ENCODE measurements around the gene ST6GAL2. TPM values are rescaled to one million over a fixed set of nuclear protein-coding genes. Genes with fewer than 3 reads are reported as not detected.

The ST6GAL2 gene
- total and polyA plus RNA-seq, 2 experiments from 2014 or later: 13.4 to 25.7 TPM

DNA sequence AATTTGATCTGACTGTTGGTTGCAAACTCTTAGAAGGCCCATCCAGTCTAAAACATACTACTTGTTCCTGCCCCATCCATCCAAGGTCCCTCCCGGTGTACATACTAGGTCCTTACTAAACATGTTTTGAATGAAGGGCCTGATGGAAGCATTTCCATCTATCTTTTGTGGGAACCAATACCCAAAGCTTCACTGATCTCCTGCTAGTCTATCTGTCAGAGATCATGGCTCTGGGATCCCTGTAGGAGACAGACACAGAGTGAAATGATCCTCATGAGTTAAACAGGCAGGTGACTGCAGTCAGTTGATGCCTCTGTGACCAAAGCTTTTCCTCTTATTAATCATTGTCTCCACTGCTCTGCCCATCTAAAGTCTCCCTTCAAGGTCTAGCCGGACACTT lies 115.0 kb downstream of the ST6GAL2 start:
- DNase-seq (ENCODE audit: low spot score) (no peak), ATAC-seq (no peak)
- Mint-ChIP-seq H3K9me3 (peaks cover 7% of the 10 kb centered on the region), H3K27me3 (ENCODE audit: insufficient read depth, low read depth, poor library complexity) (no peaks in the 10 kb centered on the region), H3K4me1 (peaks cover 8% of the 10 kb centered on the region), H3K4me3 (no peak overlapping the region), H3K27ac (no peak overlapping the region), H3K36me3 (ENCODE audit: low read depth) (peaks cover under 1% of the 10 kb centered on the region; the same call in 1 of the 3 replicates)
- H3K9me2 ChIP-seq (ENCODE audit: insufficient read depth): peaks cover 14% of the 10 kb centered on the region; the same call in 1 of the 2 replicates
- H3K4me1 ChIP-seq (ENCODE audit: insufficient read depth): peaks cover 16% of the 10 kb centered on the region
- no peak overlapping the region for H3K4me3 ChIP-seq
- no peaks in the 10 kb centered on the region for H3K36me3 ChIP-seq (ENCODE audit: insufficient read depth)
- H4K20me1 ChIP-seq (replicated peaks; ENCODE audit: insufficient read depth): no peaks in the 10 kb centered on the region
- H3K27me3 ChIP-seq (ENCODE audit: insufficient read depth): no peaks in the 10 kb centered on the region
- H3K79me2 ChIP-seq (replicated peaks; ENCODE audit: insufficient read depth): no peaks in the 10 kb centered on the region
- TF ChIP-seq JUNB (IDR thresholded peaks at IDR 0.05; ENCODE audit: unreplicated experiment): no peak
- H3K4me2 ChIP-seq: no peak overlapping the region
- H2AFZ ChIP-seq: no peak overlapping the region
- no peak overlapping the region for H3K27ac ChIP-seq (ENCODE audit: low read depth)
- no peaks in the 10 kb centered on the region for H3F3A ChIP-seq (replicated peaks; ENCODE audit: low read depth)

DNA sequence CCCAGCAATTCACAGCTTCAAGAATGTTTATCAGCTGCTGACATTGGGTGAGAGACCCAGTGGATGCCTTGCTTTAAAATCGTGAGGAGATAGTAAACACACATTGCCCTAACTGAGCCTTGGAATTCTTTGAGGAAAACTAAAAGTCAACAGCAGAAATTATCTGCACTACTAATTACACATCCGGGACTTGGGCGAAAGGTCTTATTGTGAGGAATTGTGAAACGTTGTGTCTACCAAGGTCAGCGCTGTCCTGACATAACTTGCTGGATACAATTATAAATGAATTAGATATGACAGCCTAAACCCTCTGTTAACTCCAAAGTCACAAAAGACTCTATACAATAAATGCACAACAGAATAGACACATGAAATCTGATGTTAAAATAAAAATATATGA lies 121.4 kb downstream of the ST6GAL2 start:
- peaks cover 24% of the 10 kb centered on the region for H3K4me1 Mint-ChIP-seq
- H3K4me3 Mint-ChIP-seq: no peak overlapping the region
- Histone ChIP-seq H2AFZ (peak overlapping the region; percentile 59; the same call in 1 of the 2 replicates), H3K4me2 (no peak overlapping the region), H3F3A (replicated peaks; ENCODE audit: low read depth) (0 out of 2 replicates have a peak, but pooled peaks cover 6% of the 10 kb centered on the region), H3K4me3 (no peak overlapping the region), H3K27me3 (ENCODE audit: insufficient read depth) (no peaks in the 10 kb centered on the region), H3K79me2 (replicated peaks; ENCODE audit: insufficient read depth) (no peaks in the 10 kb centered on the region), H3K36me3 (ENCODE audit: insufficient read depth) (no peaks in the 10 kb centered on the region; the same call in 1 of the 2 replicates), H3K9me2 (ENCODE audit: insufficient read depth) (peaks cover 11% of the 10 kb centered on the region; the same call in 1 of the 2 replicates), H3K27ac (ENCODE audit: low read depth) (no peak overlapping the region), H3K4me1 (ENCODE audit: insufficient read depth) (peaks cover 21% of the 10 kb centered on the region), H4K20me1 (replicated peaks; ENCODE audit: insufficient read depth) (no peaks in the 10 kb centered on the region)
- DNase-seq (ENCODE audit: low spot score) (no peak), ATAC-seq (no peak)
- no peak overlapping the region for H3K27ac Mint-ChIP-seq
- peaks cover 2% of the 10 kb centered on the region for H3K27me3 Mint-ChIP-seq (ENCODE audit: insufficient read depth, low read depth, poor library complexity)
- peaks cover 8% of the 10 kb centered on the region; the same call in 1 of the 3 replicates for H3K36me3 Mint-ChIP-seq (ENCODE audit: low read depth)
- peaks cover 19% of the 10 kb centered on the region for H3K9me3 Mint-ChIP-seq
- TF ChIP-seq POLR2AphosphoS5 (IDR thresholded peaks at IDR 0.05; ENCODE audit: low read depth) (no peak), EZH2 (IDR thresholded peaks at IDR 0.05; ENCODE audit: low read depth, unreplicated experiment) (no peak), ZNF331 (CRISPR knock-in tag; IDR thresholded peaks at IDR 0.05; ENCODE audit: low read depth) (no peak), CREB1 (CRISPR knock-in tag; IDR thresholded peaks at IDR 0.05; ENCODE audit: low read depth) (no peak), STAT1 (IDR thresholded peaks at IDR 0.05; ENCODE audit: unreplicated experiment) (no peak), ZNF114 (CRISPR knock-in tag; IDR thresholded peaks at IDR 0.05) (no peak), EZH2phosphoT487 (IDR thresholded peaks at IDR 0.05; ENCODE audit: unreplicated experiment) (no peak), NANOG (IDR thresholded peaks at IDR 0.05; ENCODE audit: borderline replicate concordance) (no peak), JUNB (IDR thresholded peaks at IDR 0.05; ENCODE audit: unreplicated experiment) (no peak)
- TF ChIP-seq, protein P1, sequence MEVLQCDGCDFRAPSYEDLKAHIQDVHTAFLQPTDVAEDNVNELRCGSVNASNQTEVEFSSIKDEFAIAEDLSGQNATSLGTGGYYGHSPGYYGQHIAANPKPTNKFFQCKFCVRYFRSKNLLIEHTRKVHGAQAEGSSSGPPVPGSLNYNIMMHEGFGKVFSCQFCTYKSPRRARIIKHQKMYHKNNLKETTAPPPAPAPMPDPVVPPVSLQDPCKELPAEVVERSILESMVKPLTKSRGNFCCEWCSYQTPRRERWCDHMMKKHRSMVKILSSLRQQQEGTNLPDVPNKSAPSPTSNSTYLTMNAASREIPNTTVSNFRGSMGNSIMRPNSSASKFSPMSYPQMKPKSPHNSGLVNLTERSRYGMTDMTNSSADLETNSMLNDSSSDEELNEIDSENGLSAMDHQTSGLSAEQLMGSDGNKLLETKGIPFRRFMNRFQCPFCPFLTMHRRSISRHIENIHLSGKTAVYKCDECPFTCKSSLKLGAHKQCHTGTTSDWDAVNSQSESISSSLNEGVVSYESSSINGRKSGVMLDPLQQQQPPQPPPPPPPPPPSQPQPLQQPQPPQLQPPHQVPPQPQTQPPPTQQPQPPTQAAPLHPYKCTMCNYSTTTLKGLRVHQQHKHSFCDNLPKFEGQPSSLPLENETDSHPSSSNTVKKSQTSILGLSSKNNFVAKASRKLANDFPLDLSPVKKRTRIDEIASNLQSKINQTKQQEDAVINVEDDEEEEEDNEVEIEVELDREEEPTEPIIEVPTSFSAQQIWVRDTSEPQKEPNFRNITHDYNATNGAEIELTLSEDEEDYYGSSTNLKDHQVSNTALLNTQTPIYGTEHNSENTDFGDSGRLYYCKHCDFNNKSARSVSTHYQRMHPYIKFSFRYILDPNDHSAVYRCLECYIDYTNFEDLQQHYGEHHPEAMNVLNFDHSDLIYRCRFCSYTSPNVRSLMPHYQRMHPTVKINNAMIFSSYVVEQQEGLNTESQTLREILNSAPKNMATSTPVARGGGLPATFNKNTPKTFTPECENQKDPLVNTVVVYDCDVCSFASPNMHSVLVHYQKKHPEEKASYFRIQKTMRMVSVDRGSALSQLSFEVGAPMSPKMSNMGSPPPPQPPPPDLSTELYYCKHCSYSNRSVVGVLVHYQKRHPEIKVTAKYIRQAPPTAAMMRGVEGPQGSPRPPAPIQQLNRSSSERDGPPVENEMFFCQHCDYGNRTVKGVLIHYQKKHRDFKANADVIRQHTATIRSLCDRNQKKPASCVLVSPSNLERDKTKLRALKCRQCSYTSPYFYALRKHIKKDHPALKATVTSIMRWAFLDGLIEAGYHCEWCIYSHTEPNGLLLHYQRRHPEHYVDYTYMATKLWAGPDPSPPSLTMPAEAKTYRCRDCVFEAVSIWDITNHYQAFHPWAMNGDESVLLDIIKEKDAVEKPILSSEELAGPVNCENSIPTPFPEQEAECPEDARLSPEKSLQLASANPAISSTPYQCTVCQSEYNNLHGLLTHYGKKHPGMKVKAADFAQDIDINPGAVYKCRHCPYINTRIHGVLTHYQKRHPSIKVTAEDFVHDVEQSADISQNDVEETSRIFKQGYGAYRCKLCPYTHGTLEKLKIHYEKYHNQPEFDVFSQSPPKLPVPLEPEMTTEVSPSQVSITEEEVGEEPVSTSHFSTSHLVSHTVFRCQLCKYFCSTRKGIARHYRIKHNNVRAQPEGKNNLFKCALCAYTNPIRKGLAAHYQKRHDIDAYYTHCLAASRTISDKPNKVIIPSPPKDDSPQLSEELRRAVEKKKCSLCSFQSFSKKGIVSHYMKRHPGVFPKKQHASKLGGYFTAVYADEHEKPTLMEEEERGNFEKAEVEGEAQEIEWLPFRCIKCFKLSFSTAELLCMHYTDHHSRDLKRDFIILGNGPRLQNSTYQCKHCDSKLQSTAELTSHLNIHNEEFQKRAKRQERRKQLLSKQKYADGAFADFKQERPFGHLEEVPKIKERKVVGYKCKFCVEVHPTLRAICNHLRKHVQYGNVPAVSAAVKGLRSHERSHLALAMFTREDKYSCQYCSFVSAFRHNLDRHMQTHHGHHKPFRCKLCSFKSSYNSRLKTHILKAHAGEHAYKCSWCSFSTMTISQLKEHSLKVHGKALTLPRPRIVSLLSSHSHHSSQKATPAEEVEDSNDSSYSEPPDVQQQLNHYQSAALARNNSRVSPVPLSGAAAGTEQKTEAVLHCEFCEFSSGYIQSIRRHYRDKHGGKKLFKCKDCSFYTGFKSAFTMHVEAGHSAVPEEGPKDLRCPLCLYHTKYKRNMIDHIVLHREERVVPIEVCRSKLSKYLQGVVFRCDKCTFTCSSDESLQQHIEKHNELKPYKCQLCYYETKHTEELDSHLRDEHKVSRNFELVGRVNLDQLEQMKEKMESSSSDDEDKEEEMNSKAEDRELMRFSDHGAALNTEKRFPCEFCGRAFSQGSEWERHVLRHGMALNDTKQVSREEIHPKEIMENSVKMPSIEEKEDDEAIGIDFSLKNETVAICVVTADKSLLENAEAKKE (CRISPR knock-in tag; IDR thresholded peaks at IDR 0.05): no peak
- TF ChIP-seq, protein P2, sequence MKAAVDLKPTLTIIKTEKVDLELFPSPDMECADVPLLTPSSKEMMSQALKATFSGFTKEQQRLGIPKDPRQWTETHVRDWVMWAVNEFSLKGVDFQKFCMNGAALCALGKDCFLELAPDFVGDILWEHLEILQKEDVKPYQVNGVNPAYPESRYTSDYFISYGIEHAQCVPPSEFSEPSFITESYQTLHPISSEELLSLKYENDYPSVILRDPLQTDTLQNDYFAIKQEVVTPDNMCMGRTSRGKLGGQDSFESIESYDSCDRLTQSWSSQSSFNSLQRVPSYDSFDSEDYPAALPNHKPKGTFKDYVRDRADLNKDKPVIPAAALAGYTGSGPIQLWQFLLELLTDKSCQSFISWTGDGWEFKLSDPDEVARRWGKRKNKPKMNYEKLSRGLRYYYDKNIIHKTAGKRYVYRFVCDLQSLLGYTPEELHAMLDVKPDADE (IDR thresholded peaks at IDR 0.05): no peak
- TF ChIP-seq, protein P3, sequence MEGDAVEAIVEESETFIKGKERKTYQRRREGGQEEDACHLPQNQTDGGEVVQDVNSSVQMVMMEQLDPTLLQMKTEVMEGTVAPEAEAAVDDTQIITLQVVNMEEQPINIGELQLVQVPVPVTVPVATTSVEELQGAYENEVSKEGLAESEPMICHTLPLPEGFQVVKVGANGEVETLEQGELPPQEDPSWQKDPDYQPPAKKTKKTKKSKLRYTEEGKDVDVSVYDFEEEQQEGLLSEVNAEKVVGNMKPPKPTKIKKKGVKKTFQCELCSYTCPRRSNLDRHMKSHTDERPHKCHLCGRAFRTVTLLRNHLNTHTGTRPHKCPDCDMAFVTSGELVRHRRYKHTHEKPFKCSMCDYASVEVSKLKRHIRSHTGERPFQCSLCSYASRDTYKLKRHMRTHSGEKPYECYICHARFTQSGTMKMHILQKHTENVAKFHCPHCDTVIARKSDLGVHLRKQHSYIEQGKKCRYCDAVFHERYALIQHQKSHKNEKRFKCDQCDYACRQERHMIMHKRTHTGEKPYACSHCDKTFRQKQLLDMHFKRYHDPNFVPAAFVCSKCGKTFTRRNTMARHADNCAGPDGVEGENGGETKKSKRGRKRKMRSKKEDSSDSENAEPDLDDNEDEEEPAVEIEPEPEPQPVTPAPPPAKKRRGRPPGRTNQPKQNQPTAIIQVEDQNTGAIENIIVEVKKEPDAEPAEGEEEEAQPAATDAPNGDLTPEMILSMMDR (conservative IDR thresholded peaks at IDR 0.05; ENCODE audit: low read depth in 2 of 2): no peak
